Measurements from ENCODE around the gene TADA2B.

DNA sequence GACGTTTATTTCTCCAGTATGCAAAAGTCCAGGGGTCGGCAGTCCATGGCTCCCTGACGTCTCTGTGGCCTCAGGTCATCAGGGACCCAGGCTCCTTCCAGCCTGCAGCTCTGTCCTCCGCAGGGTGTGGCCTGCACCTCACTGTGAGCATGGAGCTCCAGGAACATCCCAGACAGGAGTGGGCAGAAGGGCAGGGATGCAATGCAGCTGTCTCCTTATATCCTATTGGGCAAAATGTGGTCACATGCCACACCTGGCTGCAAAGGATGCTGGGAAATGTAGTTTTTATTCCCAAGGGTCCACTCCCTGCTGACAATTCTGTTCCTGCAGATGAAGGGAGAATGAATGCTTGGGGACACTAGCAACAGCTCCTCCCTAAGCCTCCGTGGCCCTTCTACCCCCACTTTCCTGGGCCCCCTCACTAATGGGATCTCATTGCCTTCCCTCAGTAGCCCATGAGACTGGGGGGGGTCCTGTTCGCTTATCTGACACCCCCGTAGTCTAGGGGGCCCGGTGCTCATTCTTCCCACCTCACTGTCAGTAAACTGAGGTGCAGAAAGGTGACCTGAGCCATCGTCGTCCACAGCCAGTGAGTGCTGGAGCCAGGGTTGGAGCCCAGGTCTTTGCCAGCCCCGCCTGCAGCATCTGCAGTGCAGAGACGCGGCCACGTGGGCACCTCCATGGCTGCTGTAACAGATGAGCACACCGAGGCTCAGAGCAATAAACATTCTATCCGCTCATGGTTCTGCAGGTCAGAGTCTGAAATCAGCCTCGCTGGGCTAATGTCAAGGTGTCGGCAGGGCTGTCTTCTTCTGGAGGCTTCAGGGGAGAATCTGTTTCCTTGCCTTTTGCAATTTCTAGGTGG, 30.6 kb downstream of the TADA2B start:
- TF ChIP-seq, protein P1, sequence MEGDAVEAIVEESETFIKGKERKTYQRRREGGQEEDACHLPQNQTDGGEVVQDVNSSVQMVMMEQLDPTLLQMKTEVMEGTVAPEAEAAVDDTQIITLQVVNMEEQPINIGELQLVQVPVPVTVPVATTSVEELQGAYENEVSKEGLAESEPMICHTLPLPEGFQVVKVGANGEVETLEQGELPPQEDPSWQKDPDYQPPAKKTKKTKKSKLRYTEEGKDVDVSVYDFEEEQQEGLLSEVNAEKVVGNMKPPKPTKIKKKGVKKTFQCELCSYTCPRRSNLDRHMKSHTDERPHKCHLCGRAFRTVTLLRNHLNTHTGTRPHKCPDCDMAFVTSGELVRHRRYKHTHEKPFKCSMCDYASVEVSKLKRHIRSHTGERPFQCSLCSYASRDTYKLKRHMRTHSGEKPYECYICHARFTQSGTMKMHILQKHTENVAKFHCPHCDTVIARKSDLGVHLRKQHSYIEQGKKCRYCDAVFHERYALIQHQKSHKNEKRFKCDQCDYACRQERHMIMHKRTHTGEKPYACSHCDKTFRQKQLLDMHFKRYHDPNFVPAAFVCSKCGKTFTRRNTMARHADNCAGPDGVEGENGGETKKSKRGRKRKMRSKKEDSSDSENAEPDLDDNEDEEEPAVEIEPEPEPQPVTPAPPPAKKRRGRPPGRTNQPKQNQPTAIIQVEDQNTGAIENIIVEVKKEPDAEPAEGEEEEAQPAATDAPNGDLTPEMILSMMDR (conservative IDR thresholded peaks at IDR 0.05; ENCODE audit: low read depth, low read length), result no peak
- no peak for TF ChIP-seq EZH2 (IDR thresholded peaks at IDR 0.05; ENCODE audit: borderline replicate concordance, low read depth, low read length, poor library complexity, severe bottlenecking)
